Measurements from ENCODE around the gene NOC2L.

DNA sequence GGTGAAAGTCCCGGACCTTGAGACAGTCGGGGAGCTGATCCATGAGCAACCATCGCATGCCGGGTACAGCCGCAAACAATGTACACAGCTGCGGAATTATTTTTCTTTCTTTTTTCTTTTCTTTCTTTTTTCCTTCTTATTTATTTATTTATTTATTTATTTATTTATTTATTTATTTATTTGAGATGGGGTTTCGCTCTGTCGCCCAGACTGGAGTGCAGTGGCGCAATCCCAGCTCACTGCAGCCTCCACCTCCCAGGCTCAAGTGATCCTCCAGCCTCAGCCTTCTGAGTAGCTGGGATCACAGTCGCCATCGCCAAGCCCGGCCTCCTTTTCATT is 25.4 kb upstream of the NOC2L start:
- TF ChIP-seq, protein P1, sequence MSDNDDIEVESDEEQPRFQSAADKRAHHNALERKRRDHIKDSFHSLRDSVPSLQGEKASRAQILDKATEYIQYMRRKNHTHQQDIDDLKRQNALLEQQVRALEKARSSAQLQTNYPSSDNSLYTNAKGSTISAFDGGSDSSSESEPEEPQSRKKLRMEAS (IDR thresholded peaks at IDR 0.05), result no peak
- TF ChIP-seq, protein P2, sequence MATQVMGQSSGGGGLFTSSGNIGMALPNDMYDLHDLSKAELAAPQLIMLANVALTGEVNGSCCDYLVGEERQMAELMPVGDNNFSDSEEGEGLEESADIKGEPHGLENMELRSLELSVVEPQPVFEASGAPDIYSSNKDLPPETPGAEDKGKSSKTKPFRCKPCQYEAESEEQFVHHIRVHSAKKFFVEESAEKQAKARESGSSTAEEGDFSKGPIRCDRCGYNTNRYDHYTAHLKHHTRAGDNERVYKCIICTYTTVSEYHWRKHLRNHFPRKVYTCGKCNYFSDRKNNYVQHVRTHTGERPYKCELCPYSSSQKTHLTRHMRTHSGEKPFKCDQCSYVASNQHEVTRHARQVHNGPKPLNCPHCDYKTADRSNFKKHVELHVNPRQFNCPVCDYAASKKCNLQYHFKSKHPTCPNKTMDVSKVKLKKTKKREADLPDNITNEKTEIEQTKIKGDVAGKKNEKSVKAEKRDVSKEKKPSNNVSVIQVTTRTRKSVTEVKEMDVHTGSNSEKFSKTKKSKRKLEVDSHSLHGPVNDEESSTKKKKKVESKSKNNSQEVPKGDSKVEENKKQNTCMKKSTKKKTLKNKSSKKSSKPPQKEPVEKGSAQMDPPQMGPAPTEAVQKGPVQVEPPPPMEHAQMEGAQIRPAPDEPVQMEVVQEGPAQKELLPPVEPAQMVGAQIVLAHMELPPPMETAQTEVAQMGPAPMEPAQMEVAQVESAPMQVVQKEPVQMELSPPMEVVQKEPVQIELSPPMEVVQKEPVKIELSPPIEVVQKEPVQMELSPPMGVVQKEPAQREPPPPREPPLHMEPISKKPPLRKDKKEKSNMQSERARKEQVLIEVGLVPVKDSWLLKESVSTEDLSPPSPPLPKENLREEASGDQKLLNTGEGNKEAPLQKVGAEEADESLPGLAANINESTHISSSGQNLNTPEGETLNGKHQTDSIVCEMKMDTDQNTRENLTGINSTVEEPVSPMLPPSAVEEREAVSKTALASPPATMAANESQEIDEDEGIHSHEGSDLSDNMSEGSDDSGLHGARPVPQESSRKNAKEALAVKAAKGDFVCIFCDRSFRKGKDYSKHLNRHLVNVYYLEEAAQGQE (IDR thresholded peaks at IDR 0.05; ENCODE audit: low read depth), result no peak
- TF ChIP-seq NFIC (IDR thresholded peaks at IDR 0.05) (no peak), YY1 (IDR thresholded peaks at IDR 0.05; ENCODE audit: low read depth) (no peak), TCF12 (IDR thresholded peaks at IDR 0.05; ENCODE audit: low read depth) (no peak), EP300 (IDR thresholded peaks at IDR 0.05; ENCODE audit: borderline replicate concordance) (no peak), TEAD4 (IDR thresholded peaks at IDR 0.05) (no peak), RAD21 (IDR thresholded peaks at IDR 0.05; ENCODE audit: low read depth) (no peak), TAF1 (IDR thresholded peaks at IDR 0.05; ENCODE audit: low read depth) (no peak)
